ENCODE results near the gene PTPRC.

Gene PTPRC

DNA sequence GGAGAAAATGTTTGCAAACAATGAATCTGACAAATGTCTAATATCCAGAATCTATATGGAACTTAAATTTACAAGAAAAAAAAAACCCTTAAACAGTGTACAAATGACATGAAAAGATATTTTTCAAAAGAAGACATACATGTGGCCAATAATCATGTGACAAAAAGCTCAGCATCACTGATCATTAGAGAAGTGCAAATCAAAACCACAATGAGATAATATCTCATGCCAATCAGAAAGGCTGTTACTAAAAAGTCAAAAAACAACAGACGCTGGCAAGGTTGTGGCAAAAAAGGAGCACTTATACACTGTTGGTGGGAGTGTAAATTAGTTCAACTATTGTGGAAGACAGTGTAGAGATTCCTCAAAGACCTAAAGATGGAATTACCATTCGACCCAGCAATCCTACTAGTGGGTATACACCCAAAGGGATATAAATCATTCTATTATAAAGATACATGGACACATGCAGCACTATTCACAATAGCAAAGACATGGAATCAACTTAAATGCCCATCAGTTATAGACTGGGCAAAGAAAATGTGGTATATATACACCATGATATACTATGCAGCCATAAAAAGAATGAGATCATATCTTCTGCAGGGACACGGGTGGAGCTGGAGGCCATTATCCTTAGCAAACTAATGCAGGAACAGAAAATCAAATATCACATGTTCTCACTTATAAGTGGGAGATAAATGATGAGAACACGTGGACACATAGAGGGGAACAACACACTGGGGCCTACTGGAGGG lies 123.2 kb downstream of the PTPRC start:
- DNase-seq (ENCODE audit: low read depth in 2 of 2), result no peak

DNA sequence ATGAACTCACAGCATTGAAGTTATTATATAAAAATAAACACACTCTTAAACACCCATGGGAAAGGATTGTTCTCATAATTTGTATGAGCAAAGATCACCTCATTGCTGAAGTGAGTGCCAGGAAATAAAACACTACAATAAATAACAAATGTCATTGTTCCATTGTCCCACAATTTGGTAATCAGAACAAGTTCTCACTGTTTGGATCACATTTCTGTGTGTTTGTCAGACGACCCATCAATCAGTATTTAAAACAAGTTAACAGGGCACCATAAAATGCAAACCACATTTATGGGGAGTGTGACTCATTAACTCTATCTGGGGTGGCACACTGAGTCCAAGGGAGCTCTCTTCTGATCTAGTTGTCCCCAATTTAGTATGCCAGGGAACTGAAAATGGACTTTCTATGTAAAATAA lies 124.5 kb downstream of the PTPRC start:
- no peak for DNase-seq (ENCODE audit: low read depth in 2 of 2)

DNA sequence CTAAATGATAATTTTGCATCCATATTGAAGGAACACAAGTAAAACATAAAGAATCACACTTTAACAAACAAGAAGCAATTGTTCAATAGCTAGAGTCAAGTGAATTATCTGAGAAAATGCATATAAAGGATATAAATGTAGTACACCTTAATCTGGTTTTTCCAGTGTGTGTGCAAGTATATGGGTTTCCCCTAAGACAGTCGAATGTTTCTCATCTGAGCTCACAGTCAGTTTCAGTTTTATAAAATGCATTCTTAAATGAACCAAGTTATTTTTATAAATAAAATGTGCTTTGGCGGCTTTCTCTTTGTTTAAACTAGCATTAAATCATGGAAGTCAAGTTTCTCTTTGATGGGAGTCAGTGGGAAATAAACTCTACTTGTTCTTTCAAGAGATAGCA lies 125.9 kb downstream of the PTPRC start:
- DNase-seq (ENCODE audit: low read depth in 2 of 2), result no peak

DNA sequence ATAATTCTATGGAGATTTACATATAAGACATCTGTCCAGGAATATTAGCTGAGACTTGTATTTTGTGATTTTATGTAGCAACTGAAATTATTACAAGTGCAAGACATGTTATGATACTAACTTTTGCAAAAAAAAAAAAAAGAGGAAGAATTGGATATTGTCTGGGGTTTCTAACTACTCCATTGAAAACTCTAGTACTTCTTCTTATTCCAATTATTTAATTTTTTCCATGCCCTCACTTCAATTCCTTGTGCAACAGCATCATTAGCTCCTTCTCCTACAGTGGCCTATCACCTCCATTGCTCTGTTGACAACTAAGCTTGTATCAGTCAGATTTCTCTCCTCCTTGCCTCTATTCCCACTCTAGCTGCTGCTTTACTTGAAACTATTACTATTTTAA lies 126.6 kb downstream of the PTPRC start:
- DNase-seq (ENCODE audit: low read depth in 2 of 2), result no peak

DNA sequence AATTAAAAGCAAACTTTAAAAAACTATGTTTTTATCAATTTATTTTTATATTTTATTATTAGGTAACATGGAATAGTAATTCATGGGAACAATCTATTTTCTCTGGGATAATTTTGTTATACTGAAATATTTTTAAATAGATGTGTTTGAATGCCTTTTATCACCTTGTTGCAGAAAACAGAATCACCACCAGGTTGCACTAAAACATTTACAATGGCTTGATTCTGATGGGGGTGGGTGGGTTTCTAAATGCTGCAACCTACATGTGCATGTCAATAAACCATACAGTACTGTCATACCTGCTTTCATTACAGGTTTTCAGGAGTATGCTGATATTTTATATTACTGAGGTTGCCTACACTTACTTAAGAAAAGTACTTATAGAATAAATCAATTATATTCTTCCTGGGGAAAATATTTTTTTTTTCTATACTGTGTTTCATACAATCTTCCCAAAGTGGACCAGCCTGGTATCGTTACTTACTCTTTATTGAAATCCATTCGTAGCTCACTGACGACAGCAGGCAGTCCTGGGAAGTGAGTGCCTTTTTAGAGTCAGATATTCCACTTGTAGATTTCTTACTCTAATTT lies 132.8 kb downstream of the PTPRC start:
- no peak for DNase-seq (ENCODE audit: low read depth in 2 of 2)

DNA sequence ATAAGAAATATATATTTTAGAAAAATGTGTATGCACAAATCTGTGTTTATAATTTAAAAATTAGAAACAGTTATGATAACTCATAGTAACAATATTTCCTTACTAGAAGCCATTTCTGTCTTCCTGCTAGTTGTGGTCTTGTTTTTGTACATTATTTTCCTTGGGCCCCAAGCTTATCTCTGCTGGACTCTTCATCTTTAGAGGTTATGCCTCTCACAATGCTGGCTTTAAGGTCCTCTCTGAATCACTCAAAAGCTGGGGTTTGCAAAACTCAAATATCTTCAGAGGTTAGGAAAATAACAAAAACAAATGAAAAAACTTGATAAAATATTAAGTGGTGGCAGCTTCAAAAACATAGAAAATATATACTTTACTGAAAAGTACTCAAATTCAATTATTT lies 133.8 kb downstream of the PTPRC start:
- DNase-seq (ENCODE audit: low read depth in 2 of 2), result no peak

DNA sequence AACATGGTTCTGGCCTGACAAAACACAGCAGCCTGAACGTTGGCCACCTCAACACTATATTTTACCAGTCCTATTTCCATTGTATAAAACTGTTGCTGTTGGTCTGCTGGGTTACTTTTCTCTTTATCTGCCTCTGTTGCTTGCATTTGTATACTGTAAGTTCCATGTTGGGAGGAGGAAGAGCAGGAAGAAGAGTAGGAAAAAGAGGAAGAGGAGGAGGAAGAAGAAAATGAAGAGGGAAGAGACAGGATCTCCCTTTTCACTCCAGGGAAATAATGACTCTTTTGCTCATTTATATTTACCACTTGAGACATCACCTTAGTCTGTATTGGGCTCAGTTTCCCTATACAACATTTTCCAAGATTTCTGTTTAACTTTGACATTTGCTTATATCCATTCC lies 134.2 kb downstream of the PTPRC start:
- DNase-seq (ENCODE audit: low read depth in 2 of 2), result no peak

DNA sequence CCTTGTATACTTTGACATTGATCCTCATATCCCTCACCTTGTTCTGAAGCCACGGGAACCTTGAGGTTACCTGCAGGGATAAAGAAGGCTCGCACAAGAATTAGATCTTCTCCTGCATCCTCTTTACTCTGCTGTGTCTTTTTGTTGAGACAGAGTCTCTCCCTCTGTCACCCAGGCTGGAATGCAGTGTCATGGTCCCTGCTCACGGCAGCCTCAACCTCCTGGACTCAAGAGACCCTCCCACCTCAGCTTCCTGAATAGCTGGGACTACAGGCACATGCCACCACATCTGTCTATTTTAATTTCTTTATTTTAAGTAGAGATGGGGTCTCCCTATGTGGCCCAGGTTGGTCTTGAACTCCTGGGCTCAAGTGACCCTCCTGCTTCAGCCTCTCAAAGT lies 134.7 kb downstream of the PTPRC start:
- no peak for DNase-seq (ENCODE audit: low read depth in 2 of 2)

DNA sequence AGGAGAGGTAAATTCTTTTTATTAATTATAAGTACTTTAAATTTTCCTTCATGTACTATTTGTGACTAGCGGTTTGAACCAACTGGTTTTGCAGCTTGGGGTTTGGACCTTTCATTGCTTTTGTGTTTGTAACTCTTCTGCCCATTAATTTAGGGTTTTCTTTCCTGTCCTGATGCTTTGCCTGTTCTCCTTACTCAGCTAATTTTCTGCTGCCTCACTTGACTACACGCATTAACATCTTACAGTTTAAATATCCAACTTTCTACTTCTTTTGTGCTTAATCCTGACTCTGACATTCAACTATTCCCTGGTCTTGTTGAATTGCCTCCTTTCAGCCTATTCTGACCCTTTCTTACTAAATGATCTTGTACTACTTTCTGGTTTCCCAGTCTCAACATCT lies 135.6 kb downstream of the PTPRC start:
- DNase-seq (ENCODE audit: low read depth in 2 of 2), result no peak

DNA sequence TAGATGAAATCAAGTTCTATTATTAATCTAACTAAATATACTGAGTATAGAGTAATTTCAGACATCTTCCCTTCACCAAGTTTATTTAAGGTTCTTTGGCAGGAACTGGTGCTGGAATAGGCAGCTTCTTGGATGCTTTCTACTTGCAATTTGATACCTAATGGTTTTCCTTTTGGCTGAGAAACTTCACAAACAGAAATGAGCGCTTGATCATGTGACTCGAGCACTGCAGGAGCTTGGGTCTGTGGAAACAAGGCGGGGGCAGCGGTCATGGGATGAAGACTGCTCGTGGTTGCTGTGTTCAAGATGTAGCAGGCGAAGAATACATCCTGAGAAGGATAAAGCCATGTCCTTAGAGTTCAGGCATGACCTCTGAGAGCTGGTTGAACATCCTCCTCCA lies 136.8 kb downstream of the PTPRC start:
- DNase-seq (ENCODE audit: low read depth in 2 of 2), result no peak

DNA sequence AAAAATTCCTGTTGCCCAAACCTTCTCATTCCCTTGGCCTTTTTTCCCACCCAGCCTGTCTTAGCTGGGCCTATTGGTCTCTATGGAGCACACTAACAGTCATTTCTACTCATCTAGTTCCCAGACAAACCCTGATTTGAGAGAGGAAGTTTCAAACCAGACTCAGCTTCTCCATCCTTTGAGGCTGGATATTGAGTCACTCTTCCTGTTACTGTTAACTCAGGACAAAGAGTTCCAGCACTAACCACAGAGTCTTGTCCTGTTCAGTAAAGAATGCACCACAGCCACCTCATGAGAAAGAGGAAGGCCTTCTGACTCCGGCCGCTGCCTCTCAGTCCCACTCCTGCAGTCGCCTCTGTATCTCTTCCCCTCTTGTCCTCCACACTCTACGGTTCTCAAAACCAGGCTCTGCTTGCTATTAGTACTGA lies 137.8 kb downstream of the PTPRC start:
- DNase-seq (ENCODE audit: low read depth in 2 of 2), result no peak

DNA sequence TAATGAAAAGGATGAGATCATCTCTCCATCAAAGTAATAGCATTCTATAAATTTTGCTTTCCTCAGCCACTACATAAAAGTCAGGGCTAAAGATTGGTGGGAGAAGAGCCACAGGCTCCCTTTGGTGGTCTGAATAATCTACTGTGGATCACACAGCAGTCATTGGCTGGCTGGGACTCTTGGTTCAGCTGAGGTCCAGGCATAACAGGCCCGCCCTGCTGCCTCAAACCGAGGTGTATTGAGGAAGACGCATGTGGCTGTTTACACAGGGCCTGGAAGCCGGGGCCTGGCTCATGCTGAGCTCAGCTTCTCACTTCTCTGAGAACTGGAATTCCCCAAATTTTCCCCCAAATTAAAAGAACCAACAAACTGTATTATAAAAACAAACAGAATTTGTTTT lies 139.2 kb downstream of the PTPRC start:
- DNase-seq (ENCODE audit: low read depth in 2 of 2), result no peak

DNA sequence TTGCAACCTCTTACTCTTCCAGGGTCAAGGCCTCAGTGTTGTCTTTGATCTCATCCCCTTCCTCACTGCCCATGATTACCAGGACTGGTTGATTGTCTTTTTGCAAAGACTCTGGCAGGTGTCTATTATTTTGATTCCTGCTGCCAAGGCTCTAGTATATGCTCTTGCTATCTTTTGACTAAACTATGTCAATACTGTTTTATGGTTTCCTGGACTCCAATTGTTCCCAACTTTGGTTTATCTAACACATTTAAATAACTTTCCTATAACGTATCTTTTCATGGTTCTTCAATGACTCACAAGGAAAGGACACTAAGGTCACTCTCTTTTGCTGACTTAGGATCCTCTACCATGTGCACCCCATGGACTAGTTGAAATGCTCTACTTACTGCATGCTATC lies 141.5 kb downstream of the PTPRC start:
- no peak for DNase-seq (ENCODE audit: low read depth in 2 of 2)

DNA sequence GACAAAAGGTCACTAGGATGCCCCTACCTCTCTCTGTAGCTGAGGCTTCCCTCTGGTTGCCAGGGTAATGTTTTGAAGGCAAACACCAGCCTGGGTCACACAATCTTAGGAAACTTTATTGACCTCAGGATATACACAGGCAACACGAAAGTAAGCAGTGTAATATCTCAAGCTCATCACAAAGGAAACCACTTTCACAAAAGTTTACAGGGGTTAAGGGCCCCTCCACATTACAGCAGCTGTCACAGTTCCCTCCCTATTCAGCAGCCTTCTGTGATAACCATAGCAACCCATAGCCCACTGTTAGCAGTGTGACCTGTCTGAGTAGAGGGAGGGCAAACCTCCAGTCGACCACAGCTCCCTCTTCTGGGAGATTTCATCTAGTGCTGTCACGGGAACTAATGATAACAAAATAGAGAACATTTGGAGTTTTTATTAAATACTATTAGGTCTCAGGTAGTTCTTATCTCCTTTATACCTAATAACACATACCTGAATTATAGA lies 149.8 kb downstream of the PTPRC start:
- no peak for DNase-seq (ENCODE audit: low read depth in 2 of 2)

DNA sequence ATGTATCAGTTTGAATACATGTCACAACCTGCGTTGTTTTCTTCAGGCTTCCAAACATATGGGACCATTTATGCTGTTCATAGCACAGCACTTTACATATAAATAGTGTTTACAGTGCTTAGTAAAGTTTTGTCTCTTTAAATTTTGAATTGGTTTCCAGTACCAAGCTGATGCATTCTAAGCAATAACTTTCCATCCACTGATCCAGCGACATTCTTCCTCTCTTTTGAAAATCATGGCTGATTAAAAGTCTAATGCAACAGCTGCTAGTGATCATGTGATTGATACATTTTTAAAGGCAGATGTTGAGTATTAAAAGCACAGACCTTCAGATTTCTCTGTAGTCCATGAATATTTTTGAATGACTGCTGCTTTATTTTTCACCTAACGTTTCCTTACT lies 154.9 kb downstream of the PTPRC start:
- DNase-seq (ENCODE audit: low read depth in 2 of 2), result no peak

DNA sequence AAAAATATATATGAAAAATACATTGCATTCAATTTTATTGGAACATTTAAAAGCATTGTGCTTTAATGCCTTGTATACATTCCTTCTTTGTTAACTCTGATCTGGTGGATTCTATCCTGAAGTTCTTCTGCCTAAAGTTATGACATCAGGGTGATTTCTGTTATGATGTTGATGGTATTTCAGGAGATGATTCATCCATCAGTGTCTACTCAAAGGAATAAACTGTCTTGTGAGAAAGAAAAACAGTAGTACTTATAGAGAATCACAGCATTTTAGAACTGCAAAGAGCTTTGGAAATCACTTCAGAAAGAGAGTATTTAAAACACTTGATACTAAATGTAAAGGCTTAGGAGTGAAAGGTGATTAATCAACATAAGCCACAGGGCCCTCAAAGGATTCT lies 155.7 kb downstream of the PTPRC start:
- no peak for DNase-seq (ENCODE audit: low read depth in 2 of 2)

DNA sequence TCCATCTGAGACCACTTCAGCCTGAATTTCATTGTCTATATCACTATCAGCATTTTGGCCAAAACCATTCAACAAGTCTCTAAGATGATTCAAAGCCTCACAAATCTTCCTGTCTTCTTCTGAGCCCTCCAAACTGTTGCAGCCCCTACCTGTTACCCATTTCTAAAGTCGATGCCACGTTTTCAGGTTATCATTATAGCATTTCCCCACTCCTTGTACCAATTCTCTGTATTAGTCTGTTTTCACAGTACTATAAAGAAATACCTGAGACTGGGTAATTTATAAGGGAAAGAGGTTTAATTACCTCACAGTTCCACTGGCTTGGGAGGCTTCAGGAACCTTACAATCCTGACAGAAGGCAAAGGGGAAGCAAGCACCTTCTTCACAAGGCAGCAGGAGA lies 158.8 kb downstream of the PTPRC start:
- DNase-seq (ENCODE audit: low read depth in 2 of 2), result no peak

DNA sequence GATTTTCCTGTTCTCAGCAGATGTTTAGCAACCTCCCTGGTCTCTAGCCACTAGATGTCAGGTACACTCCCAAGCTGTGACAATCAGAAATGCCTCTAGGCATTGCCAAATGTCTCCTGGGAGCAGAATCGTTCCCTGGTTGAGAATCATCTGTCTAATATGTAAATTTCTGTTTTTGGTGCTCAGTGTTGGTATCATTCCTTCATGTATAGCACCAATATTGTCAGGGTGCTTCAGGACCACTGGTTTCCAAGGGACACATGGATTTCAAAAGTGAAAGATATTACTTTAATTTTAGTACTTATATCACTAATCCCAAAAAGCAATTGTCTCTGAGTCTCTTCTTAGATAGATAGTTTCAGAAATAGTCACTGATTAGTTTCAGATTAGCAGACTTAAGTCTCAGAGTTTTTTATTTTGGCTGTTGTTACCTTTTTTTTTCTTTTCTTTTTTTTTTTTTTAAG lies 160.1 kb downstream of the PTPRC start:
- DNase-seq (ENCODE audit: low read depth in 2 of 2), result no peak

DNA sequence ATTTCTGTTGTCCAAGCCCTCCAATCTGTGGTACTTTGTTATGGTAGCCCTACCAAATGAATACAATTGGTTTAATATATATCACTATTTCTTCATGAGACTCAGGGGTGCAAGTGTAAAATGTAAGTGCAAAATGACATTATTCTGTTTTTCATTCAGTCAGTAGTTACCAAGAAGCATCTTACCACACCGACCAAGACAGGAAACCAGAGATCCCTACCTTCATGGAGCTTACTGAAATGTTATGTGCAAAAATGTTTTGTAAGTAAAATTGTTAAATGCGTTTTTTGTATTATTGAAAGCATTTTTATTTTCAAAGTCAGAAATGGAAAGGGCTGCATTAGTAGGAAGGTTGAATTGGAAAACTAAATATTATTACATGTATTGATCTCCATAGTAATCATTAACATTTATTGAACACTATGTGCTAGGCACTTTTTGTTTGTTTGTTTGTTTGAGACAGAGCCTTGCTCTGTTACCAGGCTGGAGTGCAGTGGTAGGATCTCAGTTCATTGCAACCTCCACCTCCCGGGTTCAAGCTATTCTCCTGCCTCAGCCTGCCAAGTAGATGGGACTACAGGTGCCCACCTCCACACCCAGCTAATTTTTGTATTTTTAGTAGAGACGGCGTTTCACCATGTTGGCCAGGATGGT lies 166.8 kb downstream of the PTPRC start:
- no peak for DNase-seq (ENCODE audit: low read depth in 2 of 2)

DNA sequence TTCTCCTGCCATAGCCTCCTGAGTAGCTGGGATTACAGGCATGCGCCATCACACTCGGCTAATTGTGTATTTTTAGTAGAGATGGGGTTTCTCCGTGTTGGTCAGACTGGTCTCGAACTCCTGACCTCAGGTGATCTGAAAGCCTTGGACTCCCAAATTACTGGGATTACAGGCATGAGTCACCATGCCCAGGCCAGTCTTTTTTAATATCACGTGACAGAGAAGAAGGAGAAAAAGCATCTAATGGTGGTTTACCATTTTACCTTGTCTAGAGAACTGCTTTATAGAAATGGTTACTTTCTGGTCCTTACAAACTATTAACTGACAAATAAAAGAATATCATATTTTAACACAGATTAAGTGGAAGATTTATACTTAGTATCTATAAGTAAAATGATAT lies 168.0 kb downstream of the PTPRC start:
- no peak for DNase-seq (ENCODE audit: low read depth in 2 of 2)
